ENCODE data around the gene SPINT1.

The SPINT1 gene

GRCh38 chr15:40904552-40905201 lies 60.8 kb downstream of the SPINT1 start:
- Histone ChIP-seq H3K27ac (ENCODE audit: insufficient read depth in 1 of 2, low read depth in 1 of 2, low read length in 2 of 2, poor library complexity in 1 of 2, severe bottlenecking in 2 of 2) (no peak overlapping the region), H3K4me1 (ENCODE audit: control extremely low read depth in 1 of 4, control insufficient read depth in 4 of 4, insufficient read depth in 4 of 4, low read length in 3 of 4) (peaks cover 6 to 51% (median 43%) of the 10 kb centered on the region in 4 experiments), H3K27me3 (replicated peaks in 2 of 5; ENCODE audit: control insufficient read depth in 4 of 5, insufficient read depth in 5 of 5, low read length in 4 of 5) (no peaks in the 10 kb centered on the region), H3K4me3 (ENCODE audit: control insufficient read depth in 1 of 7, extremely low read depth in 1 of 7, insufficient read depth in 4 of 7, low read depth in 2 of 7, low read length in 6 of 7) (no peak overlapping the region), H3K9me3 (ENCODE audit: control extremely low read depth in 1 of 5, control insufficient read depth in 4 of 5, insufficient read depth in 2 of 5, low read depth in 1 of 5, low read length in 4 of 5) (no peaks in the 10 kb centered on the region), H3K36me3 (ENCODE audit: control insufficient read depth in 4 of 4, insufficient read depth in 4 of 4, low read length in 3 of 4) (peaks cover 0 to 45% (median 32%) of the 10 kb centered on the region in 4 experiments)
- DNase-seq = no peak
- ChIA-PET POLR2A (interaction anchor here (0.6 to 0.9 kb wide), 3 partner anchors 24 to 114 kb away, joined by 3 to 4 read pairs (median 4); no protein-coding TSS in a partner anchor), CTCF (interaction anchor here (0.5 to 20.1 kb wide), 24 partner anchors 10 to 449 kb away, joined by 3 to 491 read pairs (median 4); partner anchors contain the start of genes CHAC1, DLL4 and VPS18)
- 97% methylated on average over 6 of the region's 7 CpGs for WGBS (ENCODE audit: insufficient coverage)

GRCh38 chr15:40906091-40906990 lies 62.5 kb downstream of the SPINT1 start:
- peak overlapping the region; percentile 7 to 73 for H3K27ac ChIP-seq (ENCODE audit: insufficient read depth in 1 of 2, low read depth in 1 of 2, low read length in 2 of 2, poor library complexity in 1 of 2, severe bottlenecking in 2 of 2)
- POLR2A ChIA-PET = interaction anchor here (0.5 to 1.4 kb wide), 2 partner anchors 22 to 115 kb away, joined by 3 to 4 read pairs; no protein-coding TSS in a partner anchor
- H3K4me1 ChIP-seq (ENCODE audit: control extremely low read depth in 1 of 4, control insufficient read depth in 4 of 4, insufficient read depth in 4 of 4, low read length in 3 of 4) = peaks cover 6 to 65% (median 49%) of the 10 kb centered on the region in 4 experiments
- CTCF ChIA-PET = interaction anchor here (0.8 to 20.1 kb wide), 24 partner anchors 10 to 327 kb away, joined by 3 to 491 read pairs (median 4); partner anchors contain the start of genes CHAC1, DLL4 and VPS18
- peak overlapping the region; percentile 30 to 87 (median 73) for H3K4me3 ChIP-seq (ENCODE audit: control insufficient read depth in 1 of 7, extremely low read depth in 1 of 7, insufficient read depth in 4 of 7, low read depth in 2 of 7, low read length in 6 of 7)
- DNase-seq = peak; percentile 82 to 93 (median 91)
- no peaks in the 10 kb centered on the region for H3K9me3 ChIP-seq (ENCODE audit: control extremely low read depth in 1 of 5, control insufficient read depth in 4 of 5, insufficient read depth in 2 of 5, low read depth in 1 of 5, low read length in 4 of 5)
- H3K36me3 ChIP-seq (ENCODE audit: control insufficient read depth in 4 of 4, insufficient read depth in 4 of 4, low read length in 3 of 4) = peaks cover 0 to 29% (median 19%) of the 10 kb centered on the region in 4 experiments
- no peaks in the 10 kb centered on the region for H3K27me3 ChIP-seq (replicated peaks in 2 of 5; ENCODE audit: control insufficient read depth in 4 of 5, insufficient read depth in 5 of 5, low read length in 4 of 5)
- 5% methylated on average over 19 of the region's 36 CpGs for WGBS (ENCODE audit: insufficient coverage)

- no peaks in the 10 kb centered on the region for H3K9me3 ChIP-seq (ENCODE audit: control extremely low read depth in 1 of 5, control insufficient read depth in 4 of 5, insufficient read depth in 2 of 5, low read depth in 1 of 5, low read length in 4 of 5)
- peaks cover 0 to 29% (median 19%) of the 10 kb centered on the region in 4 experiments for H3K36me3 ChIP-seq (ENCODE audit: control insufficient read depth in 4 of 4, insufficient read depth in 4 of 4, low read length in 3 of 4)
- peak overlapping the region; percentile 32 to 87 (median 73) for H3K4me3 ChIP-seq (ENCODE audit: control insufficient read depth in 1 of 7, extremely low read depth in 1 of 7, insufficient read depth in 4 of 7, low read depth in 2 of 7, low read length in 6 of 7)
- ChIA-PET POLR2A (interaction anchor here (1.4 kb wide), 1 partner anchor 114 kb away, joined by 3 read pairs; no protein-coding TSS in a partner anchor), CTCF (interaction anchor here (1.2 to 20.1 kb wide), 17 partner anchors 9 to 278 kb away, joined by 3 to 491 read pairs (median 10); partner anchors contain the start of genes CHAC1 and DLL4)
- H3K27ac ChIP-seq (ENCODE audit: insufficient read depth in 1 of 2, low read depth in 1 of 2, low read length in 2 of 2, poor library complexity in 1 of 2, severe bottlenecking in 2 of 2) = peak overlapping the region; percentile 7 to 46
- H3K4me1 ChIP-seq (ENCODE audit: control extremely low read depth in 1 of 4, control insufficient read depth in 4 of 4, insufficient read depth in 4 of 4, low read length in 3 of 4) = peaks cover 6 to 65% (median 48%) of the 10 kb centered on the region in 4 experiments
- peak in 2 of 3 donors; percentile 82 to 86 for DNase-seq
- no peaks in the 10 kb centered on the region for H3K27me3 ChIP-seq (replicated peaks in 2 of 5; ENCODE audit: control insufficient read depth in 4 of 5, insufficient read depth in 5 of 5, low read length in 4 of 5)
- 6% methylated on average over 13 of the region's 22 CpGs for WGBS (ENCODE audit: insufficient coverage)
Observed at GRCh38 chr15:40906991-40907802, 63.3 kb downstream of the SPINT1 start.
